ENCODE results near the gene EDDM3A. TPM values are rescaled to one million over a fixed set of nuclear protein-coding genes. Genes with fewer than 3 reads are reported as not detected.

The EDDM3A gene
- total and polyA plus RNA-seq, 2 of the 4 experiments (the other 2 are of a cell fraction), result not detected

- no peak overlapping the region for H2BK120ac ChIP-seq (ENCODE audit: low read depth, low read length)
- no peak overlapping the region for H4K91ac ChIP-seq (ENCODE audit: insufficient read depth, low read depth, low read length)
- H3K9ac ChIP-seq (ENCODE audit: low read depth, low read length), result no peak overlapping the region
- H2AK5ac ChIP-seq (ENCODE audit: low read depth, low read length), result no peak overlapping the region
- TF ChIP-seq CHD1 (IDR thresholded peaks at IDR 0.05; ENCODE audit: low read depth, low read length) (no peak), FOS (IDR thresholded peaks at IDR 0.05; ENCODE audit: low read depth, low read length) (no peak), RFX5 (IDR thresholded peaks at IDR 0.05; ENCODE audit: low read depth, low read length) (no peak), RCOR1 (IDR thresholded peaks at IDR 0.05; ENCODE audit: insufficient replicate concordance, low read length) (no peak), MAZ (IDR thresholded peaks at IDR 0.05; ENCODE audit: borderline replicate concordance, low read depth, low read length) (no peak), NFE2L2 (IDR thresholded peaks at IDR 0.05; ENCODE audit: low read depth, low read length) (no peak), CEBPB (IDR thresholded peaks at IDR 0.05; ENCODE audit: low read depth, low read length) (no peak), MAFK (IDR thresholded peaks at IDR 0.05; ENCODE audit: low read depth, low read length) (no peak), BHLHE40 (IDR thresholded peaks at IDR 0.05; ENCODE audit: low read depth, low read length) (no peak), MXI1 (IDR thresholded peaks at IDR 0.05; ENCODE audit: borderline replicate concordance, low read depth, low read length) (no peak), RAD21 (IDR thresholded peaks at IDR 0.05; ENCODE audit: low read length) (no peak), POLR2A (IDR thresholded peaks at IDR 0.05; ENCODE audit: low read depth, low read length) (no peak), ELK1 (IDR thresholded peaks at IDR 0.05; ENCODE audit: borderline replicate concordance, low read depth, low read length) (no peak), SMC3 (IDR thresholded peaks at IDR 0.05; ENCODE audit: low read depth, low read length) (no peak)
- TF ChIP-seq, protein P1, sequence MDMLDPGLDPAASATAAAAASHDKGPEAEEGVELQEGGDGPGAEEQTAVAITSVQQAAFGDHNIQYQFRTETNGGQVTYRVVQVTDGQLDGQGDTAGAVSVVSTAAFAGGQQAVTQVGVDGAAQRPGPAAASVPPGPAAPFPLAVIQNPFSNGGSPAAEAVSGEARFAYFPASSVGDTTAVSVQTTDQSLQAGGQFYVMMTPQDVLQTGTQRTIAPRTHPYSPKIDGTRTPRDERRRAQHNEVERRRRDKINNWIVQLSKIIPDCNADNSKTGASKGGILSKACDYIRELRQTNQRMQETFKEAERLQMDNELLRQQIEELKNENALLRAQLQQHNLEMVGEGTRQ (IDR thresholded peaks at IDR 0.05; ENCODE audit: low read depth, low read length), result no peak
- TF ChIP-seq, protein P2, sequence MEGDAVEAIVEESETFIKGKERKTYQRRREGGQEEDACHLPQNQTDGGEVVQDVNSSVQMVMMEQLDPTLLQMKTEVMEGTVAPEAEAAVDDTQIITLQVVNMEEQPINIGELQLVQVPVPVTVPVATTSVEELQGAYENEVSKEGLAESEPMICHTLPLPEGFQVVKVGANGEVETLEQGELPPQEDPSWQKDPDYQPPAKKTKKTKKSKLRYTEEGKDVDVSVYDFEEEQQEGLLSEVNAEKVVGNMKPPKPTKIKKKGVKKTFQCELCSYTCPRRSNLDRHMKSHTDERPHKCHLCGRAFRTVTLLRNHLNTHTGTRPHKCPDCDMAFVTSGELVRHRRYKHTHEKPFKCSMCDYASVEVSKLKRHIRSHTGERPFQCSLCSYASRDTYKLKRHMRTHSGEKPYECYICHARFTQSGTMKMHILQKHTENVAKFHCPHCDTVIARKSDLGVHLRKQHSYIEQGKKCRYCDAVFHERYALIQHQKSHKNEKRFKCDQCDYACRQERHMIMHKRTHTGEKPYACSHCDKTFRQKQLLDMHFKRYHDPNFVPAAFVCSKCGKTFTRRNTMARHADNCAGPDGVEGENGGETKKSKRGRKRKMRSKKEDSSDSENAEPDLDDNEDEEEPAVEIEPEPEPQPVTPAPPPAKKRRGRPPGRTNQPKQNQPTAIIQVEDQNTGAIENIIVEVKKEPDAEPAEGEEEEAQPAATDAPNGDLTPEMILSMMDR (conservative IDR thresholded peaks at IDR 0.05; ENCODE audit: low read depth, low read length), result no peak
- in situ Hi-C loops (cut with MboI; ENCODE audit: low sequenced_read_pairs), result no loop called here
- POLR2A ChIA-PET (ENCODE audit: unreplicated experiment), result no interaction called here
- whole genome bisulfite sequencing, 2 experiments (ENCODE audit: extremely low coverage in 2 of 2, insufficient read length in 1 of 2), result 0% methylated on average over 1 of the region's 4 CpGs; no CpG with 5 or more reads in 1 of the 2 experiments
- H3K4me1 ChIP-seq (ENCODE audit: control insufficient read depth, insufficient read depth, low read length), result no peaks in the 10 kb centered on the region; the same call in 1 of the 2 replicates
- no peak overlapping the region for H3K18ac ChIP-seq (ENCODE audit: low read depth, low read length)
- no peaks in the 10 kb centered on the region for H3K27me3 ChIP-seq (ENCODE audit: control insufficient read depth, insufficient read depth, low read length)
- intact Hi-C loops (cut with micrococcal nuclease), result no loop called here
- H4K8ac ChIP-seq (ENCODE audit: low read depth in 2 of 2, low read length in 2 of 2), result no peak overlapping the region
- no peak overlapping the region for H3K4me3 ChIP-seq (ENCODE audit: insufficient read depth, low read depth, low read length)
- H3K9me3 ChIP-seq (ENCODE audit: control insufficient read depth, insufficient read depth, low read length), result no peaks in the 10 kb centered on the region
- no peak overlapping the region for H3K23ac ChIP-seq (ENCODE audit: low read depth, low read length)
- no peak overlapping the region for H3K27ac ChIP-seq (ENCODE audit: insufficient read depth, low read length)
- no peak overlapping the region for H3K14ac ChIP-seq (replicated peaks; ENCODE audit: low read depth, low read length)
- CTCF ChIA-PET, result no interaction called here
- H3K4me2 ChIP-seq (ENCODE audit: low read depth, low read length), result no peak overlapping the region
- no peak overlapping the region for H3K56ac ChIP-seq (ENCODE audit: extremely low read depth, insufficient read depth, low read length)
- no peaks in the 10 kb centered on the region for H3K79me1 ChIP-seq (ENCODE audit: low read depth in 1 of 2, low read length in 2 of 2)
- no peak overlapping the region for H4K5ac ChIP-seq (ENCODE audit: low read depth, low read length)
- H2BK20ac ChIP-seq (ENCODE audit: low read depth, low read length), result no peak overlapping the region
- H3K36me3 ChIP-seq (ENCODE audit: control insufficient read depth, insufficient read depth, low read length), result no peaks in the 10 kb centered on the region
- no peak overlapping the region for H2BK5ac ChIP-seq (ENCODE audit: low read depth, low read length, poor library complexity, severe bottlenecking)
- DNase-seq (no peak), ATAC-seq (ENCODE audit: low read depth) (no peak)
- no TSS peak for BruUV-seq (replicated peaks)
- H2BK15ac ChIP-seq (ENCODE audit: low read depth, low read length), result no peak overlapping the region
- no peaks in the 10 kb centered on the region for H3K9me1 ChIP-seq (ENCODE audit: insufficient read depth, low read length)
- H2AFZ ChIP-seq (replicated peaks; ENCODE audit: low read length, poor library complexity), result no peak overlapping the region
- no peak overlapping the region for H2AK9ac ChIP-seq (replicated peaks; ENCODE audit: low read depth, low read length, poor library complexity)
- dilution Hi-C loops (cut with HindIII; ENCODE audit: low sequenced_read_pairs, unreplicated experiment), result no loop called here
- no peak overlapping the region for H3K4ac ChIP-seq (ENCODE audit: low read depth, low read length)
- no peaks in the 10 kb centered on the region for H4K20me1 ChIP-seq (ENCODE audit: insufficient read depth, low read length)
Measured at GRCh38 chr14:20711261-20711660, 34.4 kb upstream of the EDDM3A start.

All from IMR-90 (cell line).